HepG2 (cell line): Measurements from ENCODE around the gene UBL7. TPM values are rescaled to one million over a fixed set of nuclear protein-coding genes. Genes with fewer than 3 reads are reported as not detected.

ENCODE experiments used
- ATAC-seq: fragments of 200-7000 bp; cut with Tn5 transposase; 3 replicates; pipeline ENCODE4 v1.9.1; 2020; ENCODE audit warnings: mild to moderate bottlenecking, moderate library complexity
- BruUV-seq: library from RNA; stranded (reverse); fragments of 400-500 nt; replicated peaks from 2 replicates; lab custom pipeline; 2021; lab: Mats Ljungman, UMichigan
- CTCF ChIA-PET: fragments of 300-600 bp; formaldehyde crosslinking; extraction: SDS; loops from one replicate; lab custom pipeline; 2021; ENCODE audit warnings: low total read pairs, inconsistent platforms, low intra/inter-chr PET ratio; lab: Yijun Ruan, JAX
- POLR2A ChIA-PET: fragments of 350-600 bp; sonication (Branson Sonifier 250); formaldehyde crosslinking; loops from one replicate; lab custom pipeline; 2020; ENCODE audit warnings: antibody characterized with exemption, inconsistent platforms; lab: Yijun Ruan, JAX
- DNase-seq: peaks from one replicate; pipeline ENCODE4 v3.0.0-alpha.2; 2015; ENCODE audit warnings: low spot score
- FAIRE-seq: peaks from 3 replicates; lab custom pipeline; 2011; peaks lifted over from hg19 to GRCh38; lab: Jason Lieb, UNC
- H2AFZ ChIP-seq: one replicate; pipeline ENCODE4 v1.6.1; 2011; ENCODE audit warnings: low read length, inconsistent platforms
- H3K27ac ChIP-seq: fragments of 300-600 bp; 3 replicates; pipeline ENCODE4 v1.8.0; 2011; ENCODE audit warnings: mixed run types, mild to moderate bottlenecking, mixed read lengths, low read length, inconsistent platforms; ENCODE audit not compliant: insufficient read depth; ENCODE audit errors: extremely low read length
- H3K27me3 ChIP-seq, 2 experiments: fragments of 200-600 bp in 1 of 2; 2 replicates in 1 of 2; 3 replicates in 1 of 2; pipeline versions ENCODE4 v1.6.0 to v1.8.0; 2011; ENCODE audit warnings: low read length in 2 of 2, mild to moderate bottlenecking in 2 of 2, moderate library complexity in 2 of 2, inconsistent platforms in 1 of 2; ENCODE audit not compliant: insufficient read depth in 2 of 2, control insufficient read depth in 1 of 2
- H3K36me3 ChIP-seq, 2 experiments: fragments of 200-600 bp in 1 of 2; replicated peaks in 1 of 2; 2 replicates in 1 of 2; 3 replicates in 1 of 2; pipeline versions ENCODE4 v1.5.1 to v1.8.0; 2011; ENCODE audit warnings: low read length in 2 of 2, inconsistent platforms in 1 of 2; ENCODE audit not compliant: insufficient read depth in 2 of 2, control insufficient read depth in 1 of 2
- H3K4me1 ChIP-seq: 2 replicates; pipeline ENCODE4 v1.5.1; 2012; ENCODE audit warnings: low read length, inconsistent platforms; ENCODE audit not compliant: insufficient read depth
- H3K4me2 ChIP-seq: 2 replicates; pipeline ENCODE4 v1.6.0; 2011; ENCODE audit warnings: low read depth, low read length, inconsistent platforms
- H3K4me3 ChIP-seq, 3 experiments: fragments of 200-600 bp in 1 of 3; sonication (generic), shearing (Covaris generic) in 1 of 3; replicated peaks in 1 of 3; 2 replicates each; pipeline ENCODE4 v1.5.1; 2011 to 2016; ENCODE audit warnings: low read length in 3 of 3, inconsistent platforms in 2 of 3, low read depth in 2 of 3, mild to moderate bottlenecking in 2 of 3, control low read depth in 1 of 3, mixed read lengths in 1 of 3; ENCODE audit not compliant: insufficient read depth in 1 of 3
- H3K79me2 ChIP-seq: one replicate; pipeline ENCODE4 v1.6.1; 2011; ENCODE audit warnings: low read length, inconsistent platforms; ENCODE audit not compliant: insufficient read depth
- H3K9ac ChIP-seq: 2 replicates; pipeline ENCODE4 v1.6.0; 2011; ENCODE audit warnings: mild to moderate bottlenecking, low read depth, low read length, inconsistent platforms; ENCODE audit not compliant: insufficient read depth
- H3K9me3 ChIP-seq: 2 replicates; pipeline ENCODE4 v1.5.1; 2012; ENCODE audit warnings: mild to moderate bottlenecking, low read length
- H4K20me1 ChIP-seq: 2 replicates; pipeline ENCODE4 v1.6.0; 2011; ENCODE audit warnings: inconsistent platforms, mild to moderate bottlenecking, low read length, moderate library complexity; ENCODE audit not compliant: insufficient read depth
- MBD4 ChIP-seq: IDR thresholded peaks from 2 replicates; pipeline ENCODE4 v1.6.1; 2012; ENCODE audit warnings: low read length, inconsistent platforms, borderline replicate concordance
- RAD21 ChIP-seq: fragments of 450-650 bp; formaldehyde crosslinking; IDR thresholded peaks from 2 replicates; pipeline ENCODE4 v1.5.0; 2020; ENCODE audit warnings: mild to moderate bottlenecking
- STAG1 ChIP-seq: sonication (generic); formaldehyde crosslinking; IDR thresholded peaks from 2 replicates; pipeline ENCODE4 v1.4.0; 2020; ENCODE audit warnings: missing genetic modification reagents
- ZNF766 ChIP-seq: sonication (generic); formaldehyde crosslinking; IDR thresholded peaks from 2 replicates; pipeline ENCODE4 v1.5.0; 2020; ENCODE audit warnings: missing genetic modification reagents, borderline replicate concordance
- ZNF792 ChIP-seq: IDR thresholded peaks from 2 replicates; pipeline ENCODE4 v1.6.1; 2016
- WGBS: methylation state at CpG from one replicate; pipeline ENCODE4 v1.1.6; 2017; ENCODE audit warnings: low lambda C conversion rate; 5-methylcytosine and 5-hydroxymethylcytosine counted together
- in situ Hi-C: cut with HindIII; loops from 2 replicates; pipeline ENCODE4 v1.10.0; 2017; ENCODE audit warnings: low pct_unique_long_range_greater_than_20kb; ENCODE audit not compliant: extremely low pct_ligation_motif_present
- intact Hi-C: fragments of 100-400 bp; cut with micrococcal nuclease; formaldehyde crosslinking; loops from one replicate; pipeline ENCODE4 v1.10.0; 2022; ENCODE audit not compliant: unreplicated experiment
- polyA plus RNA-seq, 8 experiments: library from polyadenylated mRNA; depleted of rRNA in 3 of 8; stranded (reverse) in 7 of 8; unstranded in 1 of 8; fragments of >200 nt; fragmentation: Illumina TruSeq in 4 of 8; extraction: Trizol in 4 of 8; gene quantifications; 2 replicates each; pipeline versions ENCODE4 v1.2.1 to v1.2.3, GENCODE V29; 2011 to 2016; ENCODE audit warnings: low read depth in 4 of 8, missing spikeins in 1 of 8, mixed read lengths in 1 of 8; ENCODE audit not compliant: insufficient read depth in 1 of 8
- total RNA-seq, 5 experiments: library from RNA; depleted of rRNA; stranded (reverse); fragments of >200 nt; fragmentation: Illumina TruSeq; extraction: Trizol; gene quantifications; 2 replicates each; pipeline ENCODE4 v1.2.3, GENCODE V29; 2016; ENCODE audit warnings: low read depth in 1 of 5
- TF ChIP-seq, protein P1 (sequence below): sonication (generic); formaldehyde crosslinking; IDR thresholded peaks from 2 replicates; pipeline ENCODE4 v1.4.0; 2020; ENCODE audit warnings: mild to moderate bottlenecking, missing genetic modification reagents
- TF ChIP-seq, protein P2 (sequence below): sonication (generic); formaldehyde crosslinking; IDR thresholded peaks from 2 replicates; pipeline ENCODE4 v1.8.1; 2022; ENCODE audit warnings: mild to moderate bottlenecking, missing genetic modification reagents
- TF ChIP-seq, protein P3 (sequence below): sonication (generic); formaldehyde crosslinking; IDR thresholded peaks from 2 replicates; pipeline ENCODE4 v1.5.0; 2020; ENCODE audit warnings: mild to moderate bottlenecking, missing genetic modification reagents, moderate library complexity

UBL7 gene
- total and polyA plus RNA-seq, 2 of the 13 experiments (the other 11 are each of a cell fraction or from before 2014, with no cell fraction given), result 55.0 to 63.5 TPM

DNA sequence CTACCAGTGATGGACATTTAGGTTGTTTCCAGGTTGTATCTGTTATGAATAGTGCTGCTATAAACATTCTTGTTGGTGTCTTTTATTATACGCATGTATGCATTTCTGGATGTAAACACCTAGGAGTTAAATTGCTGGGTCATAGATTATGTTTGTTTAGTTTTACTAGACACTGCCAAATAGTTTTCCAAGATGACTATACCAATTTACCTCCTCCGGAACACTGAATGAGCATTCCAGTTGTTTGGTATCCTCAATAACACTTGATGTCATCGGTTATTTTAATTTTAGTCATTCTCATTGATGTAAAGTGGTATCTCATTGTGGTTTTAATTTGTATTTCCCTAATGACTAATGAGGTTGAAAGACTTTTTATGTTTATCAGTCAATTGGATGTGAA, 43.5 kb upstream of the UBL7 start (continued):
- TF ChIP-seq, protein P1, sequence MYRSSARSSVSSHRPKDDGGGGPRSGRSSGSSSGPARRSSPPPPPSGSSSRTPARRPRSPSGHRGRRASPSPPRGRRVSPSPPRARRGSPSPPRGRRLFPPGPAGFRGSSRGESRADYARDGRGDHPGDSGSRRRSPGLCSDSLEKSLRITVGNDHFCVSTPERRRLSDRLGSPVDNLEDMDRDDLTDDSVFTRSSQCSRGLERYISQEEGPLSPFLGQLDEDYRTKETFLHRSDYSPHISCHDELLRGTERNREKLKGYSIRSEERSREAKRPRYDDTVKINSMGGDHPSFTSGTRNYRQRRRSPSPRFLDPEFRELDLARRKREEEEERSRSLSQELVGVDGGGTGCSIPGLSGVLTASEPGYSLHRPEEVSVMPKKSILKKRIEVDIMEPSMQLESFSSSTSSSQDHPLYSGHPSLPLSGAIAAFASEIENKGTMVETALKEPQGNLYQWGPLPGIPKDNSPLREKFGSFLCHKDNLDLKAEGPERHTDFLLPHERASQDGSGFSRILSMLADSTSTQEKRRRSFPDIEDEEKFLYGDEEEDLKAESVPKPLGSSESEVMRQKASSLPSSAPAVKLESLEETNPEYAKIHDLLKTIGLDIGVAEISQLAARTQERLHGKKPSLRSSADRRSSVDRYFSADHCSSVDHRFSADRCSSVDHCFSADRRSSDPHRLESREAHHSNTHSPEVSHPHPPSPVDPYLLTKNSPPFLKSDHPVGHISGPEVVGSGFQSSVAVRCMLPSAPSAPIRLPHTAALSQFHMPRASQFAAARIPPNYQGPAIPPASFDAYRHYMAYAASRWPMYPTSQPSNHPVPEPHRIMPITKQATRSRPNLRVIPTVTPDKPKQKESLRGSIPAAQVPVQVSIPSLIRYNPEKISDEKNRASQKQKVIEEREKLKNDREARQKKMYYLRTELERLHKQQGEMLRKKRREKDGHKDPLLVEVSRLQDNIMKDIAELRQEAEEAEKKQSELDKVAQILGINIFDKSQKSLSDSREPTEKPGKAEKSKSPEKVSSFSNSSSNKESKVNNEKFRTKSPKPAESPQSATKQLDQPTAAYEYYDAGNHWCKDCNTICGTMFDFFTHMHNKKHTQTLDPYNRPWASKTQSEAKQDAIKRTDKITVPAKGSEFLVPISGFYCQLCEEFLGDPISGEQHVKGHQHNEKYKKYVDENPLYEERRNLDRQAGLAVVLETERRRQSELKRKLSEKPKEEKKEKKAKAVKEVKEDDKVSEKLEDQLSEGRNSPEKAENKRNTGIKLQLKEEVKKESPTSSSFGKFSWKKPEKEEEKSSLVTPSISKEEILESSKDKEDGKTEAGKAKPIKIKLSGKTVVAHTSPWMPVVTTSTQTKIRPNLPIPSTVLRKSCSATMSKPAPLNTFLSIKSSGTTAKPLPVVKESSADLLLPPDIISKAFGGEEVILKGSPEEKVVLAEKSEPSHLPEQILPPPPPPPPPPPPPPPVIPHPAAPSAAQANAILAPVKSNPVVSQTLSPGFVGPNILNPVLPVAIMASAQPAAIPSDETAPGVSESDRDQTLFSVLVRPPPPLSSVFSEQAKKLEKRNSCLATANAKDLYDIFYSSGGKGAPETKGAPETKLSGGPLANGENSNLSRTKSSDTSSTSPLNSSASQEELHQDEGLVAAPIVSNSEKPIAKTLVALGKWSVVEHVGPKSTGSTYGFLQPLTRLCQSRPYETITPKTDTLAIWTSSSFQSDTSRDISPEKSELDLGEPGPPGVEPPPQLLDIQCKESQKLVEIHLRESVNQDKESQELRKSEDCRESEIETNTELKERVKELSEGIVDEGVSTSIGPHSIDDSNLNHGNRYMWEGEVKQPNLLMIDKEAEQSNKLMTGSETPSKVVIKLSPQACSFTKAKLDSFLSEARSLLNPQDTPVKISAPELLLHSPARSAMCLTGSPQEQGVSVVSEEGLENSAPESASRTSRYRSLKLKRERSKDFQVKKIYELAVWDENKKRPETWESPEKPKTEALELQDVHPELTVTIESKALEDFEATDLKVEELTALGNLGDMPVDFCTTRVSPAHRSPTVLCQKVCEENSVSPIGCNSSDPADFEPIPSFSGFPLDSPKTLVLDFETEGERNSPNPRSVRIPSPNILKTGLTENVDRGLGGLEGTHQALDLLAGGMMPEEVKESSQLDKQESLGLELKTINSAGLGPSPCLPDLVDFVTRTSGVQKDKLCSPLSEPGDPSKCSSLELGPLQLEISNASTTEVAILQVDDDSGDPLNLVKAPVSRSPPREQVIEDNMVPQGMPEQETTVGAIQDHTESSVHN (CRISPR knock-in tag), result no peak
- TF ChIP-seq ZNF766 (CRISPR knock-in tag), result no peak
- TF ChIP-seq, protein P2, sequence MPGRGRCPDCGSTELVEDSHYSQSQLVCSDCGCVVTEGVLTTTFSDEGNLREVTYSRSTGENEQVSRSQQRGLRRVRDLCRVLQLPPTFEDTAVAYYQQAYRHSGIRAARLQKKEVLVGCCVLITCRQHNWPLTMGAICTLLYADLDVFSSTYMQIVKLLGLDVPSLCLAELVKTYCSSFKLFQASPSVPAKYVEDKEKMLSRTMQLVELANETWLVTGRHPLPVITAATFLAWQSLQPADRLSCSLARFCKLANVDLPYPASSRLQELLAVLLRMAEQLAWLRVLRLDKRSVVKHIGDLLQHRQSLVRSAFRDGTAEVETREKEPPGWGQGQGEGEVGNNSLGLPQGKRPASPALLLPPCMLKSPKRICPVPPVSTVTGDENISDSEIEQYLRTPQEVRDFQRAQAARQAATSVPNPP (CRISPR knock-in tag), result no peak

DNA sequence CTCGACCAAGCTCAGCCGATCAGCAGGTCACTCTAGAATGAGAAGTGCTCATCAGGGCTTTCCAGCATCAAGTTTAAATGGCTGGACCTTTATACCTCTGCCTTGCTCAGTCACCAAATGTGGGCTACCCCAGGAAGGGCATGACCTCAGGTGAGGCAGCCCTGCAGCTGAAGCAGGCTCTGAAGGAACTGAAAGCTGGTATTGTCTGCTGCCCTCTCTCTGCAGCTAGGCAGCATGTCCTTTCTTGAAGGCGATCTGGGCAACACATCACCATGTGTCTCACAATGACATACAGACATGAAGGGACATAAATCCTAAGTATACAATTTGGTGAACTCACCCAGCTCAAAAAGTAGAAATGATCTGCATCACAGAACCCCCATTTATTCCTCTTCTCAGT, 41.3 kb upstream of the UBL7 start:
- ChIA-PET POLR2A (no interaction called here), CTCF (no interaction called here)
- intact Hi-C loops, result no loop called here
- DNase-seq (no peak), ATAC-seq (no peak), FAIRE-seq (no peak)
- Histone ChIP-seq H3K4me3 (no peak overlapping the region), H3K4me1 (peaks cover 10% of the 10 kb centered on the region), H3K36me3 (no peaks in the 10 kb centered on the region), H3K4me2 (no peak overlapping the region), H4K20me1 (no peaks in the 10 kb centered on the region), H3K79me2 (no peaks in the 10 kb centered on the region), H3K27me3 (no peaks in the 10 kb centered on the region), H3K27ac (no peak overlapping the region), H2AFZ (no peak overlapping the region), H3K9ac (no peak overlapping the region), H3K9me3 (no peaks in the 10 kb centered on the region)
- no TSS peak for BruUV-seq
- WGBS, result 89% methylated on average over 3 of the region's 3 CpGs
- in situ Hi-C loops, result no loop called here
- TF ChIP-seq ZNF792 (CRISPR knock-in tag) (no peak), RAD21 (CRISPR knock-in tag) (no peak), MBD4 (no peak), STAG1 (0 out of 2 replicates have a peak, but pooled peaks have one; percentile 5)
- TF ChIP-seq, protein P3, sequence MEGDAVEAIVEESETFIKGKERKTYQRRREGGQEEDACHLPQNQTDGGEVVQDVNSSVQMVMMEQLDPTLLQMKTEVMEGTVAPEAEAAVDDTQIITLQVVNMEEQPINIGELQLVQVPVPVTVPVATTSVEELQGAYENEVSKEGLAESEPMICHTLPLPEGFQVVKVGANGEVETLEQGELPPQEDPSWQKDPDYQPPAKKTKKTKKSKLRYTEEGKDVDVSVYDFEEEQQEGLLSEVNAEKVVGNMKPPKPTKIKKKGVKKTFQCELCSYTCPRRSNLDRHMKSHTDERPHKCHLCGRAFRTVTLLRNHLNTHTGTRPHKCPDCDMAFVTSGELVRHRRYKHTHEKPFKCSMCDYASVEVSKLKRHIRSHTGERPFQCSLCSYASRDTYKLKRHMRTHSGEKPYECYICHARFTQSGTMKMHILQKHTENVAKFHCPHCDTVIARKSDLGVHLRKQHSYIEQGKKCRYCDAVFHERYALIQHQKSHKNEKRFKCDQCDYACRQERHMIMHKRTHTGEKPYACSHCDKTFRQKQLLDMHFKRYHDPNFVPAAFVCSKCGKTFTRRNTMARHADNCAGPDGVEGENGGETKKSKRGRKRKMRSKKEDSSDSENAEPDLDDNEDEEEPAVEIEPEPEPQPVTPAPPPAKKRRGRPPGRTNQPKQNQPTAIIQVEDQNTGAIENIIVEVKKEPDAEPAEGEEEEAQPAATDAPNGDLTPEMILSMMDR (CRISPR knock-in tag), result 0 out of 2 replicates have a peak, but pooled peaks have one; percentile 20
